ENCODE results near the gene NUDT8. TPM values are rescaled to one million over a fixed set of nuclear protein-coding genes. Genes with fewer than 3 reads are reported as not detected.
"Not testable (repeated sequence)": the region's sequence is repeated elsewhere in the genome, so short reads cannot be mapped to it uniquely, and the experiment has no call there.

Gene NUDT8
- polyA plus RNA-seq, 2 of the 4 experiments (the other 2 are of a cell fraction): 1.8 to 5.6 TPM

GRCh38 chr11:67604815-67605214 is 24.9 kb downstream of the NUDT8 start:
- H3K27ac ChIP-seq: no peak overlapping the region
- peaks cover 19% of the 10 kb centered on the region for H3K4me1 ChIP-seq
- WGBS (ENCODE audit: missing lambda C conversion rate): 82% methylated on average over 2 of the region's 2 CpGs
- TF ChIP-seq MAX (IDR thresholded peaks at IDR 0.05) (no peak), POLR2AphosphoS2 (conservative IDR thresholded peaks at IDR 0.05; ENCODE audit: low read length) (no peak), HOXB13 (CRISPR knock-in tag; IDR thresholded peaks at IDR 0.05; ENCODE audit: low read depth) (no peak), ELK1 (IDR thresholded peaks at IDR 0.05; ENCODE audit: low read depth, low read length) (no peak), ZFP36 (IDR thresholded peaks at IDR 0.05; ENCODE audit: borderline replicate concordance, partially characterized antibody) (no peak), BHLHE40 (IDR thresholded peaks at IDR 0.05; ENCODE audit: low read depth, low read length) (no peak), MAFK (IDR thresholded peaks at IDR 0.05; ENCODE audit: partially characterized antibody) (no peak), RAD21 (conservative IDR thresholded peaks at IDR 0.05 in 1 of 2, IDR thresholded peaks at IDR 0.05 in 1 of 2) (no peak), ZC3H11A (IDR thresholded peaks at IDR 0.05) (no peak), CHD2 (IDR thresholded peaks at IDR 0.05; ENCODE audit: low read length, partially characterized antibody) (no peak), FOSB (CRISPR knock-in tag; IDR thresholded peaks at IDR 0.05) (no peak), GATA3 (IDR thresholded peaks at IDR 0.05; ENCODE audit: borderline replicate concordance) (no peak), JUN (IDR thresholded peaks at IDR 0.05) (no peak), REST (IDR thresholded peaks at IDR 0.05) (no peak), NR3C1 (IDR thresholded peaks at IDR 0.05) (no peak)
- ATAC-seq: no peak
- no peak overlapping the region for H3K4me3 ChIP-seq
- H3K4me2 ChIP-seq: no peak overlapping the region
- CTCF ChIA-PET: interaction anchor here (0.9 to 2.1 kb wide), 4 partner anchors 10 to 25 kb away, joined by 3 to 11 read pairs (median 6); partner anchors contain the start of genes GSTP1 and NUDT8
- H3K9me3 ChIP-seq: no peaks in the 10 kb centered on the region
- no peak for FAIRE-seq
- DNase-seq (ENCODE audit: low read depth in 1 of 2, low spot score in 1 of 2): no peak
- POLR2A ChIA-PET: no interaction called here

GRCh38 chr11:67604119-67604518 is 25.6 kb downstream of the NUDT8 start:
- H3K27ac ChIP-seq; FAIRE-seq; H3K4me2 ChIP-seq; H3K9me3 ChIP-seq; POLR2A ChIA-PET; H3K4me3 ChIP-seq; ATAC-seq; DNase-seq (ENCODE audit: low read depth in 1 of 2, low spot score in 1 of 2): not testable (repeated sequence)
- 21% methylated on average over 2 of the region's 4 CpGs for whole genome bisulfite sequencing (ENCODE audit: missing lambda C conversion rate)
- CTCF ChIA-PET: interaction anchor here (0.9 to 2.1 kb wide), 2 partner anchors 10 to 25 kb away, joined by 5 to 11 read pairs; partner anchors contain the start of gene NUDT8
- peaks cover 19% of the 10 kb centered on the region for H3K4me1 ChIP-seq

GRCh38 chr11:67601098-67601497 is 28.6 kb downstream of the NUDT8 start:
- ATAC-seq (no peak), FAIRE-seq (no peak), DNase-seq (ENCODE audit: low read depth in 1 of 2, low spot score in 1 of 2) (no peak)
- Histone ChIP-seq H3K9me3 (peaks cover 6% of the 10 kb centered on the region; the same call in 1 of the 3 replicates), H3K27ac (no peak overlapping the region), H3K4me1 (peaks cover 7% of the 10 kb centered on the region), H3K4me2 (no peak overlapping the region), H3K4me3 (no peak overlapping the region)
- POLR2A ChIA-PET: no interaction called here
- no peak for TF ChIP-seq ZFP36 (IDR thresholded peaks at IDR 0.05; ENCODE audit: borderline replicate concordance, partially characterized antibody)
- TF ChIP-seq HOXA7 (CRISPR knock-in tag; IDR thresholded peaks at IDR 0.05): no peak
- TF ChIP-seq JUNB (IDR thresholded peaks at IDR 0.05): no peak
- TF ChIP-seq ELK1 (IDR thresholded peaks at IDR 0.05; ENCODE audit: low read depth, low read length): no peak
- TF ChIP-seq E2F6 (IDR thresholded peaks at IDR 0.05; ENCODE audit: borderline replicate concordance, low read depth): no peak
- TF ChIP-seq FOXS1 (CRISPR knock-in tag; IDR thresholded peaks at IDR 0.05): no peak
- TF ChIP-seq HOXB13 (CRISPR knock-in tag; IDR thresholded peaks at IDR 0.05; ENCODE audit: low read depth): no peak
- CTCF ChIA-PET: interaction anchor here (2.5 to 3.4 kb wide), 2 partner anchors 13 to 28 kb away, joined by 5 to 20 read pairs; partner anchors contain the start of gene NUDT8
- 85% methylated on average over 7 of the region's 7 CpGs for WGBS (ENCODE audit: missing lambda C conversion rate)

All from A549 (cell line).